OCI-LY1 (cell line): ENCODE data around the gene PPARGC1A.

Experiments used
- CTCF ChIP-seq: fragments of 200-600 bp; sonication (generic), shearing (Covaris generic); IDR thresholded peaks from 2 replicates; pipeline ENCODE4 v1.5.1; 2017; ENCODE audit warnings: mild to moderate bottlenecking, antibody characterized with exemption, low read length, moderate library complexity, mixed read lengths
- EZH2 ChIP-seq: fragments of 200-600 bp; sonication (generic), shearing (Covaris generic); IDR thresholded peaks from 2 replicates; pipeline ENCODE4 v1.8.0; 2017; ENCODE audit warnings: borderline replicate concordance, mixed run types, mild to moderate bottlenecking, antibody characterized with exemption, low read length, moderate library complexity, mixed read lengths

GRCh38 chr4:23916282-23916681, 26.4 kb upstream of the PPARGC1A start:
- TF ChIP-seq CTCF (no peak), EZH2 (no peak)
